WTC11 (cell line): ENCODE data around the gene TRIM7. TPM values are rescaled to one million over a fixed set of nuclear protein-coding genes. Genes with fewer than 3 reads are reported as not detected.
A peak's percentile ranks its signal among the peaks of the same experiment; 100 is the strongest.
"Not testable (repeated sequence)": the region's sequence is repeated elsewhere in the genome, so short reads cannot be mapped to it uniquely, and the experiment has no call there.

Source experiments
- ATAC-seq: fragments of 200-7000 bp; cut with Tn5 transposase; 2 replicates; pipeline ENCODE4 v1.10.0; 2021; ENCODE audit warnings: mild to moderate bottlenecking, moderate library complexity
- CTCF ChIA-PET: fragments of 300-600 bp; sonication (Branson Sonifier 250); formaldehyde crosslinking; loops from one replicate; lab custom pipeline; 2021; ENCODE audit warnings: antibody characterized with exemption; lab: Charles Lee
- POLR2A ChIA-PET: fragments of 350-600 bp; sonication (Branson Sonifier 250); formaldehyde crosslinking; loops from one replicate; lab custom pipeline; 2021; ENCODE audit warnings: antibody characterized with exemption; lab: Charles Lee
- DNase-seq: peaks from one replicate; pipeline ENCODE4 v3.0.0; 2021; ENCODE audit warnings: low spot score
- H3K27ac Mint-ChIP-seq: 2 replicates; pipeline ENCODE4 v1.8.0; 2021; ENCODE audit warnings: mixed read lengths
- H3K27me3 Mint-ChIP-seq: 2 replicates; pipeline ENCODE4 v1.8.0; 2021; ENCODE audit warnings: low read depth, mild to moderate bottlenecking, moderate library complexity, mixed read lengths
- H3K36me3 Mint-ChIP-seq: 2 replicates; pipeline ENCODE4 v1.8.0; 2021; ENCODE audit warnings: mixed read lengths
- H3K4me1 Mint-ChIP-seq: 2 replicates; pipeline ENCODE4 v1.8.0; 2022; ENCODE audit warnings: mixed read lengths
- H3K4me3 Mint-ChIP-seq: 2 replicates; pipeline ENCODE4 v1.8.0; 2021; ENCODE audit warnings: mild to moderate bottlenecking, moderate library complexity, mixed read lengths
- H3K9me3 Mint-ChIP-seq: 2 replicates; pipeline ENCODE4 v1.8.0; 2021; ENCODE audit warnings: mixed read lengths
- ARID4B ChIP-seq: sonication (generic); formaldehyde crosslinking; IDR thresholded peaks from 2 replicates; pipeline ENCODE4 v1.8.0; 2023; ENCODE audit warnings: missing genetic modification reagents, mild to moderate bottlenecking, borderline replicate concordance
- CTCF ChIP-seq: fragments of 200-600 bp; IDR thresholded peaks from 2 replicates; pipeline ENCODE4 v1.8.0; 2022; ENCODE audit warnings: antibody characterized with exemption
- SP1 ChIP-seq: sonication (generic); formaldehyde crosslinking; conservative IDR thresholded peaks from 2 replicates; pipeline ENCODE4 v1.8.1; 2022; ENCODE audit warnings: missing genetic modification reagents
- TP53 ChIP-seq: sonication (generic); formaldehyde crosslinking; IDR thresholded peaks from 2 replicates; pipeline ENCODE4 v1.8.1; 2023; ENCODE audit warnings: mild to moderate bottlenecking, missing genetic modification reagents
- ZBTB21 ChIP-seq: sonication (generic); formaldehyde crosslinking; IDR thresholded peaks from 2 replicates; pipeline ENCODE4 v1.8.1; 2023; ENCODE audit warnings: mild to moderate bottlenecking, missing genetic modification reagents, borderline replicate concordance
- ZMAT4 ChIP-seq: fragments of 250-450 bp; sonication (Bioruptor Pico); IDR thresholded peaks from 2 replicates; pipeline ENCODE4 v1.9.0; 2021; ENCODE audit warnings: mild to moderate bottlenecking
- ZNF121 ChIP-seq: sonication (generic); formaldehyde crosslinking; IDR thresholded peaks from 2 replicates; pipeline ENCODE4 v1.8.0; 2023; ENCODE audit warnings: missing genetic modification reagents
- ZNF219 ChIP-seq: sonication (generic); formaldehyde crosslinking; IDR thresholded peaks from 2 replicates; pipeline ENCODE4 v1.8.0; 2023; ENCODE audit warnings: missing genetic modification reagents, mild to moderate bottlenecking, borderline replicate concordance
- ZNF423 ChIP-seq: fragments of 250-450 bp; sonication (Bioruptor Pico); IDR thresholded peaks from 2 replicates; pipeline ENCODE4 v2.1.2; 2022; ENCODE audit warnings: mild to moderate bottlenecking, moderate library complexity
- total RNA-seq: library from RNA; stranded (reverse); gene quantifications from 3 replicates; pipeline ENCODE4 v1.2.3, GENCODE V29; 2021
- TF ChIP-seq, protein P1 (sequence below): sonication (generic); formaldehyde crosslinking; IDR thresholded peaks from 2 replicates; pipeline ENCODE4 v1.8.1; 2023; ENCODE audit warnings: mild to moderate bottlenecking, moderate library complexity, missing genetic modification reagents

The TRIM7 gene
- total RNA-seq, 1 experiment from 2014 or later: 1.4 TPM

DNA sequence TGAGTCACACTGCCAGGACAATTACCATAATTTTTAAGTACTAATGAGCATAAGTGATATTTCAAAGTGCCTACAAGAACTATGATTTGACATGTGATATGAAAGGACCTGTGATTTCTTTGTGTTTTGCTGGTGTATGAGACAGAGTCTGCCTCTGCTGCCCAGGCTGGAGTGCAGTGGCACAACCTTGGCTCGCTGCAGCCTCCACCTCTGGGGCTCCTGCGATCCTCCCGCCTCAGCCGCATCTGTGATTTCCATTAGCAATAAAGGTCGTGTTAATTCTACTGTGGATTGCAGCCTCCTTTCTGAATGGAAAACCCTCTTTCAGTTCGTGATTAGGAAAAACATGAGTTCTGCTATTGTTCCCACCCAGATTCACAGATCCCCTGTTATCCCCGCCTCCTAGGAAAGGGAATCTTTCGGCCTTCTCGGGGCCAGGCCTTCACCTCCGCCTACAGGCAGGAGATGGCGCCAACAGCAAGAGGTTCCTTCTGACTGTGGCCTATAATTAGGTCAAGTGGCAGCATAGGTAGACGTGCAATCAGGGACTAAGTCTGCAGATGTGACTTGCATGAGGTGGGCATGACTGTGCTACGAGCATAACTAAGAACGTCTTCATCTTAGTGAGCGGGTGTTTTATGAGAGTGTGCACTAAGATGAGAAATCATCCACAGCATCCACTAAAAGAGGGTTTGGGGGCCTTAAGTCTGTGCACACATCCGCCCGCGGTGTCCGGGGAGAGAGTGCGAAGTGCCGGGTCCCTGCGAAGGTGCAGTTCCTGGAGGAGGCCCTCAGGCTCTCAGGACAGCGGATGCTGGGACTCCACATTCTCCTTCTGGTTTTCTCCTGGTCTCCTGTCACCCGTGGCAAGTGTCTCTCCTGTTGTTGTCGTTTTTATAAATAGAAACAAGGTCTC is 23.1 kb downstream of the TRIM7 start:
- H3K27ac Mint-ChIP-seq: 0 out of 2 replicates have a peak overlapping the region, but pooled peaks have one; percentile 21
- ChIA-PET CTCF (no interaction called here), POLR2A (no interaction called here)
- H3K36me3 Mint-ChIP-seq: peaks cover 4% of the 10 kb centered on the region
- ATAC-seq: peak; percentile 77
- peaks cover 9% of the 10 kb centered on the region for H3K4me1 Mint-ChIP-seq
- H3K27me3 Mint-ChIP-seq: peaks cover 10% of the 10 kb centered on the region
- H3K4me3 Mint-ChIP-seq: peak overlapping the region; percentile 53
- H3K9me3 Mint-ChIP-seq: peaks cover 7% of the 10 kb centered on the region
- TF ChIP-seq, protein P1, sequence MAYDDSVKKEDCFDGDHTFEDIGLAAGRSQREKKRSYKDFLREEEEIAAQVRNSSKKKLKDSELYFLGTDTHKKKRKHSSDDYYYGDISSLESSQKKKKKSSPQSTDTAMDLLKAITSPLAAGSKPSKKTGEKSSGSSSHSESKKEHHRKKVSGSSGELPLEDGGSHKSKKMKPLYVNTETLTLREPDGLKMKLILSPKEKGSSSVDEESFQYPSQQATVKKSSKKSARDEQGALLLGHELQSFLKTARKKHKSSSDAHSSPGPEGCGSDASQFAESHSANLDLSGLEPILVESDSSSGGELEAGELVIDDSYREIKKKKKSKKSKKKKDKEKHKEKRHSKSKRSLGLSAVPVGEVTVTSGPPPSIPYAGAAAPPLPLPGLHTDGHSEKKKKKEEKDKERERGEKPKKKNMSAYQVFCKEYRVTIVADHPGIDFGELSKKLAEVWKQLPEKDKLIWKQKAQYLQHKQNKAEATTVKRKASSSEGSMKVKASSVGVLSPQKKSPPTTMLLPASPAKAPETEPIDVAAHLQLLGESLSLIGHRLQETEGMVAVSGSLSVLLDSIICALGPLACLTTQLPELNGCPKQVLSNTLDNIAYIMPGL (CRISPR knock-in tag): peak; percentile 25; the same call in 1 of the 2 replicates
- TF ChIP-seq ARID4B (CRISPR knock-in tag) (no peak), ZNF219 (CRISPR knock-in tag) (no peak), ZNF121 (CRISPR knock-in tag) (peak; percentile 64; the same call in 1 of the 2 replicates), CTCF (peak; percentile 46; the same call in 1 of the 2 replicates)
- peak; percentile 78 for DNase-seq

- H3K4me1 Mint-ChIP-seq, POLR2A ChIA-PET, H3K36me3 Mint-ChIP-seq, H3K27ac Mint-ChIP-seq, DNase-seq, H3K9me3 Mint-ChIP-seq, H3K4me3 Mint-ChIP-seq, ATAC-seq: not testable (repeated sequence)
- peaks cover 31% of the 10 kb centered on the region for H3K27me3 Mint-ChIP-seq
- CTCF ChIA-PET: interaction anchor here (0.8 kb wide), 1 partner anchor 9 kb away, joined by 4 read pairs; no protein-coding TSS in a partner anchor
These were observed 27.4 kb downstream of the TRIM7 start for GRCh38 chr5:181177559-181177958.

DNA sequence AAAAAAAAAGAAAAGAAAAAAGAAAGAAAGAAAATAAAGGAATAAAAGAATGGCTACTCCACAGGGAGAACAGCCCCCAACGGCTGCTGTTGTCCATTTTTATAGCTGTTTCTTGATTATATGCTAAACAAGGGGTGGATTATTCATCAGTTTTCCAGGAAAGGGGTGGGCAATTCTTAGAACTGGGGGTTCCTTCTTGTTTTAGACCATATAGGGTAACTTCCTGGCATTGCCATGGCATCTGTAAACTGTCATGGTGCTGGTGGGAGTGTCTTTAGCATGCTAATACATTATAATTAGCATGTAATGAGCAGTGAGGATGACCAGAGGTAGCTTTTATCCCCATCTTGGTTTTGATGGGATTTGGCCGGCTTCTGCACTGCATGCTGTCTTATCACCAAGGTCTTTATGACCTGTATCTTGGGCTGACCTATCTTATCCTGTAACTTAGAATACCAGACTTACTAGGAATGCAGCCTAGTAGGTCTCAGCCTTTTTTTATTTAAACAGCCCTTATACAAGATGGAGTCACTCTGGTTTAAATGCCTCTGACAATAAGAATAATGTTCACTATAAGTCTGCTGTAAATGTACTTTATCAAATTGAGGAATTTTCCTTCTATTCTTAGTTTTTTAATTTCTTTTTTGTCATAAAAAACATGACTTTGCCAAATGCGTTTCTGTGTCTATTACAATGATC is 28.6 kb downstream of the TRIM7 start:
- Mint-ChIP-seq H3K27ac (no peak overlapping the region), H3K4me3 (no peak overlapping the region), H3K4me1 (peaks cover 6% of the 10 kb centered on the region), H3K36me3 (no peaks in the 10 kb centered on the region), H3K27me3 (peaks cover 42% of the 10 kb centered on the region), H3K9me3 (peaks cover 3% of the 10 kb centered on the region; the same call in 1 of the 2 replicates)
- TF ChIP-seq ZNF423 (CRISPR knock-in tag): no peak
- no peak for TF ChIP-seq ZBTB21 (CRISPR knock-in tag)
- TF ChIP-seq ZMAT4 (CRISPR knock-in tag): no peak
- no peak for TF ChIP-seq TP53 (CRISPR knock-in tag)
- TF ChIP-seq SP1: no peak
- ATAC-seq (no peak), DNase-seq (no peak)
- ChIA-PET POLR2A (interaction anchor here (0.6 kb wide), 1 partner anchor 11 kb away, joined by 3 read pairs; no protein-coding TSS in a partner anchor), CTCF (no interaction called here)
